Measurements from ENCODE around the gene EMB.

DNA sequence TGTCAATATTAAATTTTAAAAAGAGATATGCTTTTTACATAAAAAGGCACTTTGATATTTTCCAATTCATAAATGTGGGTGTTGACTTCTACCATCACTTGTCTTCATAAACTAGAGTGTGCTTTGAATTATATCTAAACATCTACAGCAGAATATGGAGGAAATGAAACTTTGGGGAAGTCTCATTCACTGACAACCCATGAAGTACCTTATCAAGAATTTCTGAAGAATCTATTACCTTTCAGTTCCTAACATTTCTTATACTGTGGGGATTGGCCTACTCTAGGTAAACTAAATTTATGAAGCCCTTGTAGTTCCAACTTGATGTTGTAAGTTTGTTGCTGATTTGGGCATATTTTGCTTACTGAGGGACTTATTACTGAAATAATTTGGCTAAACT lies 81.9 kb downstream of the EMB start:
- TF ChIP-seq CEBPB (IDR thresholded peaks at IDR 0.05): no peak
- no peak for TF ChIP-seq TEAD4 (IDR thresholded peaks at IDR 0.05)
- TF ChIP-seq TCF12 (IDR thresholded peaks at IDR 0.05; ENCODE audit: low read depth): no peak
